DMS 273 treated with DMSO at 0.1 percent for 48 hours (cell line): Measurements from ENCODE around the gene NAT14.

Experiments used
- DNase-seq: peaks from one replicate; lab custom pipeline; 2025; lab: John Stamatoyannopoulos, UW

The NAT14 gene

DNA sequence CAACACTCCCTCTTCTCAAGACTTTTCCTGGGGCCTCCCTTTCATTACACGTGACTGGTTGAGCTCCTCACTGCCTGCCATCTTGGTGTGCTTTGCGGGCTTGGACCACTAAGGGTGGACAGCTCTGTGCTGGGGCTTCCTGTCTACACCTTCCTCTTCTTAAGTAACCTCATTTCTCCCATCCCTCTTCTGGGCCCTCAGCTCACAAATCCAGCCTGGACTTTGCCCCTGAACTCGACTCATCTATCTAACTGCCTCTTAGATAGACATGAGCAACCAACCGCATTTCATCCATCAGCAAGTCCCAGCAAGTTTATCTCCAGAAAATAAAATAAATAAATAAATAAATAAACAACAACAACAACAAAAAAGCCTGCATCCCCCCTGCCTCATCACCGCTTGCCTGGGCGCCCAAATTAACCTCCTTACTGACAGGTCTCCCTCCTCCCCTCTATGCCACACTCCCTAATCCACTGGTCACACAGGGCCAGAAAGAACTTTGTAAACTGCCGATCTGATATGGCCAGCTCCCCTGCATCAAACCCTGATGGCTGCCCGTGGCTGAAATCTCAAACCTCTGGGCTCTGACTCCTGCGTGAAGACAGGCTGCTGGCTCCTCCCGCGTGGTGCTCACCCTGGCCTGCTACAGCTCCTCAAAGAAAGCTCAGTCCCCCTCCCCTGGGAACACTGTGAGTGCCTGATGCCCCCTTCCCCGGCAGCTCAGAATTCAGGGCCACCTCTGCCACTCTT is 31.3 kb upstream of the NAT14 start:
- DNase-seq: no peak

DNA sequence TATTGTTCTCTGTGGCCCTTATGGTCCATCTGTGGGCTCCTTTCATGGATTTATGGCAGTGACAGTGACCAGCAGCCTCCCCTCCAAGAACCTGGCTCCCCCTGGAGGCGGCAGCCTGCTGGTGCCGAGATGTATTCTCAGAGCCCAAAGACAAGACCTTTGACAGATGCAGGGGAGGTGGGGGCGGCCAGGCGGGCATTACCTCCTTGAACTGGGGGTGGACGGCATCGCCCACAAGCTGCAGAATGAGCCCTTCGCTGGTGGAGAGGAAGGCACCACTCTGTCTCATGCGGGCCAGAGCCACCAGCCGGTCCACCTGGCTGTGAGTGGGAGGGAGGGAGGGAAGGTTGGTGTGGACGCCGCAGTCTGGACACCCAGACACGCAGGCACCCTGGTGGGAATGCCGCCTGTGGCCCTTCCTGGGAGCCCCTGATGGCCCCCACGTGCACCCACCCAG is 30.2 kb upstream of the NAT14 start:
- no peak for DNase-seq

DNA sequence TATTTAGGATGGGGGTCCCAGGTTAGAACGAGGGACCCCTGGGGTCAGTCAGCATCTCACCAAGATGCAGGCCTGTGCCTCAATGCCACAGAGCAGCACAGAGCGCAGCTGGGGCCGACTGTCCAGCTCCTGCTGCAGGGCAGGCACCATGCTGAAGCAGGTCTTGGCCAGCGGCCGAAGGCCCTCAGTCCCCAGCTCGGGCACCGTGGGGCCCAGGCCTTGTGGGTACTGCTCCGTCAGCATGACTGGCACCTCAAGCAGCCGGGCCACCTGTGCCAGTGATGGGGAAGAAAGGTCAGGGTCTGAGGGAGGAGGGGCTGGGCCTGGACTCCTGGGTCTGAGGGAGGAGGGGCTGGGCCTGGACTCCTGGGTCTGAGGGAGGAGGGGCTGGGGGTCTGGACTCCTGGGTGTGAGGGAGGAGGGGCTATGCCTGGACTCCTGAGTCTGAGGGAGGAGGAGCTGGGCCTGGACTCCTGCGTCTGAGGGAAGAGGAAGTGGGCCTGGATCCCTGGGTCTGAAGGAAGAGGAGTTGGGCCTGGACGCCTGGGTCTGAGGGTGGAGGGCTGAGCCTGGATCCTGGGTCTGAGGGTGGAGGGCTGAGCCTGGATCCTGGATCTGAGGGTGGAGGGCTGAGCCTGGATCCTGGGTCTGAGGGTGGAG is 29.3 kb upstream of the NAT14 start:
- no peak for DNase-seq

DNA sequence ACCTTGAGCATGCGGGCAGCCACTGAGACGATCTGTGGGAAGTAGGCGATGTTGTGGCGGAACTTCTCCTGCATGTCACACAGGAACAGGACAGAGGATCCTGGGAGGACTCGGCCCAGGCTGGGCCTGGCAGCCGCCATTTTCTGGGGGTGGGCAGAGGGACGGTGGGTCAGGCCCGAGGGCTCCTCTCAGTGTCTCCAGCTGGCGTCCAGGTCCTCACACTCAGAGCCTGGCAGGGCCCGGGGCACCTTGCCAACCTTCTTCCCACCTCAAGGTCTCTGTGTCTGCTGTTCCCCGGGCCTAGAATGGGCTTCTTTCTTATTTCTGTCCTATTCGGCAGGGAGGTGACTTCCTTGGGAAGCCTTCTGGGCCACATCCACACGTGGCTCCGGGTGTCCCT is 28.6 kb upstream of the NAT14 start:
- no peak for DNase-seq

DNA sequence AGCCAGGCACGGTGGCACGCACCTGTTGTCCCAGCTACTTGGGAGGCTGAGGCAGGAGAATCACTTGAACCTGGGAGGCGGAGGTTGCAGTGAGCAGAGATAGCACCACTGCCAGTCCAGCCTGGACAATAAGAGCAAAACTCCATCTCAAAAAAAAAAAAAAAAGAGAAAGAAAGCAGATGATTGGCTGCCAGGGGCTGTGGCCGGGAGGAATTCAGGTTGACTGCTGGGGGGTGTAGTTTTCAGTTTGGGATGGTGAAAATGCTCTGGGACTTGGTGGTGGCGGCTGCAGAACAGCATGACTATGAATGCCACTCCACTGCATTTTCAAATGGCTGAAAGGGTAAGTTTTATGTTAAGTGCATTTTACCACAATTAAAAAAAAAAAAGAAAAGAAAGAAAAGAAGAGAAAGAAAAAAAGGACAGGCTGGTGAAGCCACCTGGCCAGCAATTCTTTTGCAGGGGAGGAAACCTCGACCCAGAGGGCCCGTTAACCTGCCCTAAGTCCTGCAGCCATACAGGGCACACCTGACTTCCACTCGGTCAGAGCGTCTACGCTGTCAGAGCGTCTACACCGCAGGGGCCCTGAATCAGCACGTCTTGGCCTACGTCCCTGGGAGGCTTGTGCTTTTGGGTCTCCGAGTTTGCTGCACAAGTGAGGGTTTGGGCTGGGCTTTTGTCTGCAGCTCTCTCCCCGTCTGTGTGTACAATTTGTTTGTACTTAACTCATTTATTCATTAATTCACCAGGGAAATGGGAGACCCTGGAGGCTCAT is 27.1 kb upstream of the NAT14 start:
- no peak for DNase-seq

DNA sequence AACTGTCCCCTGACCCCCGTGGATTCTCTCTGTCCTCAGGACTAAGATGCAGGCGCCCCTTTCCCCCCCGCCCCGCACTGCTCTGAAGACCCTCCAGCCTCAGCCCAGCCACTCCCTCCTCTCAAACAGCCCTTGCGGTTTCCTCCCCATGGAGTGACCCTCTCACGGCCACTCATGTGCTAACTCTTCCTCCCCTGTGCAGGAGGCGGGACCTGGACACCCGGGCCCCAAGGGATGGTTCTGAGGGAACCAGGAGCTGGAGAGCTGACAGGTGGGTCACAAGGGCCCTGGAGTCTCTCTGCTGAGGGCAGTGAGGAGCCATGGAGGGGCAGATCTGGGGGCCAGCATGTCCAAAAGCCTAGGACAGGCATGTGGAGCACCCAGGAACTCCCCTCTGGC is 25.4 kb upstream of the NAT14 start:
- DNase-seq: no peak

DNA sequence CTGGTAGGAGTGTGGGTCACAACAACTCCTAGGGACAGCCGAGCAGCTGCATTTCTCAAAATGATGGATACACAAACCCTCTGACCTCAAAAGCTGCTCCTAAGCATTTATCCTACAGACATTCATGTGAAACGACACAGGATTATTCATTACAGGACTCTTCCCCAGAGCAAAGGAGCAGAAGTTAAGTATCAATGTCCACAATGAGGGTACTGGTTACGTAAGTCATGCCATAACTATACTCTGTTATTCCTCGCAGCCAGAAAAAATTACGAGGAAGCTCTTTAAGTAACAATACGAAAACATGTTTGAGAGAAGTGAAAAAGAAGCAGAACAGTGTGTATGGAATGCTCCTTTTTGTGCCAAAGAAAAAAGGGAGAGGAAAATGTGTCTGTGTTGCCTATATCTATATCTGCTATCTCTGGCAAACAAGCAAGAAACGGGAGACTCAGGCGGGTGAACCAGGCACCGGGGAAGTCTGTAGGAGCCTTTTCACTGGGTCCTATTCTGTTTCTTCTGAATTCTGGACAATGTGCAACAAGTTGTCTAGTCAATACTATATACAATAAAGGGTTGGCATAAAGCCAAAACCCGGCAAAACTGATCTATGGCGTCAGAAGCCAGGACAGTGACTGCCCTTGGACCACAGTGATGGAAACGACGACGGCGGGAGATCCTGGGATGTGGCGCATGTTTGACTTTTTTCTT is 24.9 kb upstream of the NAT14 start:
- DNase-seq: no peak

DNA sequence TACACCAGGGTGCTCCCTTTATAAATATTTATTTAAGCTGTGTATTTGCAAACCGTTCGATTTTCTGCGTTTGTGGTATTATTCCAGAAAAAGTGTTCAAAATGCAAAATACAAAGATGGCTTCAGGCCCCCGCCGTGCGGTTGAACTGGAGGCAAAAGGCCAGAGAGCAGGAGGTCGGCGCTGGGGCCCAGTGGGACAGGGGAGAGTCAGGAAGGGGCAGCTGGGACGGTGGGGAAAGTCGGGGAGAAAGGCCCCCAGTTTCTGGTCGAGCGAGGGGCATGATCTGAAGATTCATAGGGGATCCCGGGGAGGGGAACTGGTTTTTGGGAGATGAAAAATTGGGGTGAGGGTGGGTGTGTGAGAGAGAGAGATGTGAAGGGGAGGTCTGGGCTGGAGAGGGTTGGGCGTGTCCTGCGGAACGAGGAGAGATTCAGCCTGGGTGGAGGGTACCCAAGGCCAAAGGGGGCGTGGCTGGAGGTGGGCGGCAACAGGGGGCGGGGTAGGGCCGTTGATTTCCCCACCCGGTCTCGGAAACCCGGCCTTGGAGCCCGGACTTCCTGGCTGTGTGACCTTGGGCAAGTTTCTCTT is 24.2 kb upstream of the NAT14 start:
- no peak for DNase-seq

DNA sequence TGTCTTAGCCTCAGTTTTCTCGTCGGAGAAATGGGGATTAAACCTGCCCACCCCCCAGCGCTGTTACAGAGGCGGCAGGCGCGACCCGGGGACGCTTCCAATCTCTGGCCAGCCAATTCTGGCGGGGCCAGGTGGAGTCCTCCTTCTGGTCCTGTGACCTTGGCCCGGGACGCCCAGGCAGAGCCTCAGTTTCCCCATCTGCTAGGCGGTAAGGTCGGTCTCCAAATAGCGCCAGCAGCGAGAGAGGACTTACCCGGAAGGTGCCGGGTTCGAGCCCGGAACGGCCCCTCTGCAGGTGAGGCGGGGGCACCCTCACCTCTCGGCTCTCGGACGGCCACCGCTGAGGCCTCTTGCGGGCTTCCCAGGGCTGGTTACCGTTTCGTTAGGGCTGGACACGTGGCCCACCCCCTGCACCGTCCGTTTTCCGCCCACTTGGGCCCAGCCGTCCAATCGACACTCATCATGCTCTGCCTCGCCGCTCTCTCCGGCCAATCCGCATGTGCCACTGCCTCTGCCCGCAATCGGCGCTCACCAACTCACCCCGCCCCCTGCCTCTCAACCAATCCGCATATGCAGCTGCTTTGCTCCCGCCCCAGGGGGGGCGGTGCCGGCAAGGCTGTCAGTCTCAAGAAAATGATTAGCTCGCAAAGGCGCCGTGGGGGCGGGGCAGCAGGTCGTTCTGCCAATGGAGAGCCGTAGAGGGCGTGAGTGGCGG is 23.6 kb upstream of the NAT14 start, which contains the start of gene ISOC2:
TSS of gene ISOC2 (minus strand) at position 384 of the 715 bp plus-strand sequence. CDS start 5,156 bp downstream, outside the sequence.
- DNase-seq: peak; percentile 99

DNA sequence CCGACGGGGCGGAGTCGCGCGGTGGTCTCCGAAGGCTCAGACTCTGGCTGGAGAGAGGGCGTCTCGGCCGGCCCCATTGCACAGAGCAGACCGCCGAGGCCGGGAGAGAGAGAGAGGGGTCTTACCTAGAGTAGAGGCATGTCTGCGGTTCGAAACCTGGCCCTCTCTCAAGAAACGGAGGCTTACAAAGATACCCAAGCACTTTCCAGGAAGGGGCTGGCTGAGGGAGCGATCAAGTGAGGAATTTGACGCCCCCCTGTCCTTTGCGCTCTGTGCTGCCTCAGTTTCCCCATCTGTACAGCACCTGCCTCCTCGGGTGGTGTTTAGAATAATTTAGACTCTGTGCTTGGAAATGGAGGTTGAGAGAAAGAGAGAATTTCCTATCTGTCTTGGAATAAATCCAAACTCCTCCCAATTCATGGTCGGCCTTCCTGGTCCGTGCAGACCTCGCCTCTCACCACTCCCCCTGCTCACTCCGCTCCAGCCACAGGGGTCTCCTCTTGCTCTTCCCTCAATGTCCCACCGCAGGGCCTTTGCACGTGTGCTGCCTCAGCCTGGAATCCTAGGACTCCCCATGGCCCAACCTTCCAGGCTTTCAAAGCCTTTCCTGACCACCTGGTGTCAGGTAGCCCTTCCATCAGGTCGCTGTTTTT is 22.9 kb upstream of the NAT14 start:
- DNase-seq: no peak

DNA sequence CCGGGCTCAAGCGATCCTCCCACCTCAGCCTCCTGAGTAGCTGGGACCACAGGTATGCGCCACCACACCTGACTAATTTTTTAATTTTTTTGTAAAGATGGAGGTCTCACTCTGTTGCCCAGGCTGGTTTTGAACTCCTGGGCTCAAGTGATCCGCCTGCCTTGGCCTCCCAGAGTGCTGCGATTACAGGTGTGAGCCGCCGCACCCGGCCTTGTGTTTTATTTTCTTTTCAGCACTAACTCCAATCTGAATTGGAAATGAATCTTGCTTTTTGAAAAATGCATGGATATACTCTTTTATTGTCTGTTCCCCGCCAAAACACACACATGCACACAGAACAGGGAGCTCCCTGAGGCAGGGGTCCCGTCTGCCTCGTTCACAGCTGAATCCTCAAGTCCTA is 22.3 kb upstream of the NAT14 start:
- DNase-seq: no peak

DNA sequence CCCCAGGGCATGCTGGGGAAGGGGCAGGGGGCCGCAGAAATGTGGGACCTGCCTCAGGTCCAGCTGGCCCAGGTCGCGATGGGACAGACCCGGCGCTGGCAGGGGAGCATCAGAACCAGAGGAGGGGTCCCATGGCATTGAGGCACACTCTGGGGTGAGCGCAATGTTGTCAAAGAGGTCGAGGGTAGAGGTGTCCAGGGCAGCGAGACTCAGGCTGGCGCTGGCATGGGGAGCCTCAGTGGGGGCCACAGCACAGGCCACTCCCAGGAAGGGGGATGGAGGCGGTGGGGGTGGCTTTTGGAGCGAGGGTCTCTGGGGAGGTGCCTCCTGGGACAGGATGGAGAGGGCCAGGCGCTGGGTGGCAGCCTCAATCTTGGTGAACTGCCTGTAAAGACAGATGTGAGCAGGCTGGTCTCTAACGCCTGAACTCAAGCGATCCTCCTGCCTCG is 21.4 kb upstream of the NAT14 start:
- DNase-seq: no peak

DNA sequence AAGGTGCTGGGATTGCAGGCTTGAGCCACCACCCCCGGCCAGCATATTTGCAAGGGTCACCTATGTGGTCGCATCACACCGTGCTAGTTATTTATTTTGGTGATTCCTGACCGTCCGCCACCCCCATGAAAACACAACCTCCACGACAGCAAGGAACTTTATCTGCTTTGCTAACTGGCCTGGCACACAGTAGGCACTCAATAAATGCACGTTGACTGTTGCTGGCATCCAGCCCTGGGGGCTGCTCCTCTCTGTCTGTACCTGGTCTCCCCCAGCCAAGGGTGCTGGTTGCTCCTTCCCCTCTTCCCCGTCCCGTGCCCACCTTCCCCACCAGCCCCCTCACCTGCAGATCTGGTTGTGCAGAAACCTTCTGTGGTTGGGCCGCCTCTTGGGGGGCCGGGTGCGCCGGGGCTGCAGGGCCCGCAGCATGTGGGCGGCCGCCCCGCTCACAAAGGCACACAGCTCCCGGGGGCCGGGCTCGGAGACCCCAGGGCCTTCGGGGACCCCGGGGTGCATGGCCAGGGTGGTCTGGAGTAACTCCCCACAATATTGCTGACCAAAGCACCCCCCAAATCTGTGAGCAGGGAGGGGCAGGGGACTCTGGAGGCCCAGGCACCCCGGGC is 20.8 kb upstream of the NAT14 start:
- DNase-seq: no peak

DNA sequence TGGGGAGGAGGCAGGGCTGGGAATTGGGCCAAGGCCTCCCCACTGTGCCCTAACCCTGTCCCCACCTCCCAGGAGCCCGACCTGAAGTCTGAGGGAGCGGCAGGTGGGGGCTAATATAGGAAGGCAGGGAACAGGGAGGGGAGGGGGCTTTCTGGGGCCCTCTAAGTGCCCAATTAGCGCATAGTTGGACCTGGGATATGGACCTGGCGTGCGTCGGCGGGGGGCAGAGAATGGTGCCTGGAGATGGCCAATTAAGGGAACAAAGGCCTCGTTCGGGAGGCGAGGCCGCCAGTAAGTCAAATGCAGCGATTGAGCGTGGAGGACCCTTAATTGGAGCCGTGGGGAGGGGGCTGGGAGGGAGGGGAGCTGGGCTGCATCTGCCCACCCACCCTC is 20.3 kb upstream of the NAT14 start, which contains the start of gene C19orf85:
TSS of gene C19orf85 (minus strand) at position 90 of the 393 bp plus-strand sequence. CDS start 197 bp downstream, outside the sequence.
- no peak for DNase-seq

DNA sequence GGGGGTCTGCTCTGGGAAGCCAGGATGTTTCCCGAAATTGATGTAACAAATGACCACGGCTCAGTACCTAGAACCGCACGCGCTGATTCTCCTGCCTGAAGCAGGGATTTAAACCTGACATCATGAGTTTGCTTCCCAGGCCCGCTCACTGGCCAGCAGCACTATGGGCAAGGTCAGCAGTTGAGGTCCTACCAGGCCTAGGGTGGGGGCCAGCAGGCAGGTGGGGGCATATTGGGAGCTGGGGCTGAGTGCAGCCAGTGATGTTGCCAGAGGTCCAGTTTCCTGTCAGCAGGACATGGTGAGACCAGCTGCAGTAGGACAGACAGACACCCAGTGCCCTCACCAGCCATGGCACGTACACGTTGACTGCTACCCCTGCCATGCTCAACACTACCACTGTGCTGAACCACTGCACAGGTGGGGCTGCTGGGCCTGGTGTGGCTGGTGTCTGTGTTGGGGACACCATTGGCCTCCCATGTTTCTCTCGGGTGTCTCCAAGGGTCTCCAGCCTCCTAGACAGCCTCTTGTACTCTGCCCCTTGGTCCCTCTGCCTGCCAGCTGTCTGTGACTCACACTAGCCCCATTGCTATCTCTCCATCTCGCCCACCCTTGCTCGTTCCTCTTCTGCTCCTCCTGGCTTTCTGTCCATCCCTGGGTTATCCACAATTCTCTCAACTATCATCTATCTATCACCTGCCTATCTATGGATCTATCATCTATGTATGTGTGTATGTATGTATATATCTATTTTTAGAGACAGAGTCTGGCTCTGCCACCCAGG is 19.3 kb upstream of the NAT14 start:
- DNase-seq: no peak

DNA sequence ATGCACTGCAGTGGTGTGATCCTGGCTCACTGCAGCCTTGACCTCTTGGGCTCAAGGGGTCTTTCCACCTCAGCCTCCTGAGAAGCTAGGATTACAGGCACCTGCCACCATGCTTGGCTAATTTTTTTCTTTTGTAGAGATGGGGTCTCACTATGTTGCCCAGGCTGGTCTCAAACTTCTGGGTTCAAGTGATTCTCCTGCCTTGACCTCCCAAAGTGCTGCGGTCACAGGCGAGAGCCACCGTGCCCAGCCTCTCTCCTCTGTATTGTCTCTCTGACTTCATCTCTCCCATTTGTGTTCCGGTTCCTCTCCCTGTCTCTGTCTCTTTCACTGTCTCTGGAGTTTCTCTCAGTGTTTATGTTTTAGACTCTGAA is 18.8 kb upstream of the NAT14 start:
- no peak for DNase-seq

DNA sequence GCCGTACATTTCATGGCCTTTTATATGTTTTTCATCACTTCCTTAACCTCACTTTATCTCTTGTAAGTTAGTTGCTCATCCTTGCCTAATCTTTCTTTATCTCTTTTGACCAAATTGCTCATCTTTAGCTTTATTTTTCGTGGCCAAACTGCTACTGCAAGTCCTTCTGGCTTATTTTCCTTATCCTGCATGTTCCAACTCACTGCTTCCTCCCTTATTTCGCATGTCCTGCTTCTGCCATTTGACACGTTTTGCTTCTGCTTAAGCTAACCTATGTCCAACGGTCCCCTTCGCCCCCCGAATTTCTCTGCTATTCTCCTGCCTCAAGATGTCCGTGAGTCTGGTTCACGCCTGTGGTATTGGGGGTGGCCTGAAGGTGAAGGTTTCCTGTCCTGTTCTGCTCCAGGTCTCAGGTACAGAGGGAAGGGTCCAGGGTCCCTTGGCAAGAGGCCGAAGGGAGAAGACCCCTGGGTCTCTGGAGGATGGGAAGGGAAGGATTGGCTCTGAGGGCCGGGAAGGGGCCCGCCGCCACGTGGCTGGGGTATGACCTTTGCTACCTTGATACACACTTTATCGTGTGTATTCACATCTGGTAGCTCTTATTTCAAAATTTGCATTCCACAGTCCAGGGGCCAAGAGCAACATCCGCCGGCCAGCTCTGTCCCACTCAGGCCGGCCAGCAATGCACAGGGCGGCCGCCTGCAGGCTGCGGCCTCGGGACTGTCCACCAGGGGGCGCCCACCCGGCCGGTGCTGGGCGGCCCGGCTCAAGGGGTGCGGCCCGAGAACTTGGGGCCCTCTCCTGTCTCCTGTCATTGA is 17.5 kb upstream of the NAT14 start:
- DNase-seq: no peak

DNA sequence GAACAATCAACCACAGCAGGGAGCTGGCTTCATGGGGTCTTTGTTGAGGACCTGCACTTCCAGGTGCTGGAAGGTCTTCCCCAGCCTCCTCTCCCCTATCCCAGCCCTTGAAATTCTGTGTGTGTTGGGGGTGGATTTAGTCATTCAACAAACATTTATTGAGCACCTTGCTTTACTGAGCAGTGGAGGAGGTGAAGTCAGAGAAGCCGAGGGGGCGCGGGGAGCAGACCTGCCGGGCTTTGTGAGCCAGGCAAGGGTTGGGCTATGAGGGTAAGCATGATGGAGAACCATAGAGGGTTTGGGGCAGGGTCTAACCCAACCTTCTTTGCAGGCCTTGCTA is 17.0 kb upstream of the NAT14 start:
- DNase-seq: no peak
